Gastroesophageal sphincter (tissue), 3 donors: ENCODE measurements around the gene TAOK3.

Experiments
- CTCF ChIP-seq, 4 experiments: fragments of 200-600 bp in 2 of 4; fragments of 450-650 bp in 2 of 4; sonication (generic) in 1 of 4; IDR thresholded peaks; one replicate each; pipeline ENCODE4 v1.5.1; 2017 to 2019; ENCODE audit warnings: antibody characterized with exemption in 4 of 4, mild to moderate bottlenecking in 2 of 4, moderate library complexity in 2 of 4
- POLR2A ChIP-seq, 2 donors: fragments of 450-650 bp; IDR thresholded peaks; one replicate each; pipeline ENCODE4 v1.6.1; 2017; ENCODE audit warnings: antibody characterized with exemption in 2 of 2, mild to moderate bottlenecking in 2 of 2, moderate library complexity in 1 of 2
- POLR2AphosphoS5 ChIP-seq: sonication (generic); formaldehyde crosslinking; IDR thresholded peaks from one replicate; pipeline ENCODE4 v1.6.1; 2017; ENCODE audit warnings: antibody characterized with exemption

GRCh38 chr12:118145113-118145797, 227.5 kb downstream of the TAOK3 start:
- no peak for TF ChIP-seq CTCF (IDR thresholded peaks at IDR 0.05)
- no peak for TF ChIP-seq POLR2A (IDR thresholded peaks at IDR 0.05)
- TF ChIP-seq POLR2AphosphoS5, result no peak
